Cerebellar cortex (tissue), 1 donor: ENCODE data around the gene PEX5L.

Experiments
- DNase-seq: peaks from one replicate; pipeline ENCODE4 v3.0.0-alpha.2; 2015; ENCODE audit warnings: low spot score

Gene PEX5L

DNA sequence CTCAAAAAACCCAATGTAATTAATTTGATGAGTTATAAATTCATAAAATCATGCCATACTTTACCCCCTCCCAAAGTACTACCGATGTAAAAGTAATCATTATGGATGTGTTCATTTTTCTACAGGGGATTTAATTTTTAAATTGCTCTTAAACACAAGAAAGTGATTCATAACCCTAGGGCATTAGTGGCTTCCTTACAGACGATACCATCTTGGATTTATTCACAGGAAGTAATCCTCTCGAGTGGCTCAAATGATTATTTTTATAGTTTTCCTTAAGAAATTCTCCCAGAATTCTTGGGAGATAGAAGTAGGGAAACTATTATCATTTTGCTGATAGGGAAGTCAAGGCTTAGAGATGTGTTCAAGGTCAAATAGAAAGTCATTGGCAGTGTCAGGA lies 80.9 kb downstream of the PEX5L start:
- DNase-seq: no peak

DNA sequence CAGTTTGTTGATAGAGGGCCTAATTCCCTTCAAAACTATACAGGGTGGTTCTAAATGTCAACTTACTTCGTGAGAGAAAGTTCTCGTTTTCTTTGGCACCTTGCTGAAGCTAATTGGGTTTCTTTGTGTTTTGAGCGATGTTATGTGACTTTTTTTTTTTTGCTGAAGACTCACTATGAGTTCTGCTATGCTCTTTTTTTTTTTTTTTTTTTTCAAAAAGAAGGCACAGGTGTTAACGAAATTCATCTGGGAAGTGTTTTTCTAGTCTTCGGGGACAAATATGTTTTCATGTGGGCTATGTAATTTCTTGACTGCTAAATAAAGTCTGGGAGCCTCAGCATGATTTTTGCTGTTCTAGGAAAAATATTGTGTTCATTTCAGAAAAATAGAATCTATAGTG lies 81.5 kb downstream of the PEX5L start:
- no peak for DNase-seq

DNA sequence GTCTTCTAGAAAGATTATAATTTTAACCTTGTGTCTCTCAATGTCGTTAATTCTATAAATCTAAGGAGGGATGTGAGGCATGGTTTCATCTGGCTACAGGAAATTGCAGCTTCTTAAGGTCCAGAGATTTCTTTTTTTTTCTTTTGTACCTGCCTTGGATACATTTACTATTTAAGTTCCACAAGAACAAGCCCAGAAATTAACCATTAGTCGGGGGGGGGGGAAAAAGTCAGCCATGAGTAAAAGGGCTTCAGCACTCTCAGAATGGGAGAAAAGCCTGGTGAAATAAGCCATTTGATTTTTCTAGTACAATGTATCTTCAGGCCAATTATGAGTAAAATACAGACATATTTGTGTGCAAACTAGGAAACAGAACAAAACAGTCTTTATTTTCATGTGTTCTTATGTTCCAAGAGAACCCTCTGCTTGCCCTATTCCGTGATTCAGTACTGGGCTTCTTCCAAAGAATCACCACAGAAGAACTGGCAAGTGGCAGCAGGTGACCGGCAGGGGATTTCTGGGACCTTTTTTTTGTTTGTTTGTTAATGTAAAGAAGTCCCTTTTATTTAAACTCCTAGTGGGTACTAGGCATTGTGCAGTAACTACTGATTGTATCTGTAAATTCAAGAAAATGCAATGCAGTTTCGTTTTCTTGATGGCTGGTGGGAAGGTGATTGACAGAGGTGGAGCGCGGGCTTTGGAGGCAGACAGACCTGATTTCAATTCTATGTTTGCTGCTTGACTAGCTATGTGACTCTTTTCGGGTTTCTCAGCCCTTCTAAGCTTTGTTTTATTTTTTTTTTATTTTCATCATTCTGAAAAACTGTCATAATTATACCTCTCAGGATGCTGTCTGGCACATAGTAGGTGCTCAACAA lies 82.5 kb downstream of the PEX5L start:
- no peak for DNase-seq

DNA sequence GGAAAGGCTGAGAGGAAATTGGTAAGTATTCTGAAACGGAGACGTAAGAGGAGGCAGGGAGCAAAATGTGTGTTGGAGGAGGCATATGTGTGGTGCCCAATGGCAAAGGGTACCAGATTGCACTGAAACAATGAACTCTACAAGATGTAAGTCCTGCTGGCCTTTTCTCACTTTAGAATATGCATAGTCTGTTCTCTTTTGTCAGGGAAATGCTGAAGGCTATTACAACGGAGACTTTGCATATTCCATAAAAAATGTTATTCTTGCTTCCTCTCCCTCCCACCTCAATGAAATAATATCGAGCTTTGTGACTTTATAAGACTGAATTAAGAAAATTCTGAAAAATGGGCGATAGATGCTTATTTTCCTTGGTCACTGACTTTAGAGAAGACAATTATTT lies 85.9 kb downstream of the PEX5L start:
- no peak for DNase-seq

DNA sequence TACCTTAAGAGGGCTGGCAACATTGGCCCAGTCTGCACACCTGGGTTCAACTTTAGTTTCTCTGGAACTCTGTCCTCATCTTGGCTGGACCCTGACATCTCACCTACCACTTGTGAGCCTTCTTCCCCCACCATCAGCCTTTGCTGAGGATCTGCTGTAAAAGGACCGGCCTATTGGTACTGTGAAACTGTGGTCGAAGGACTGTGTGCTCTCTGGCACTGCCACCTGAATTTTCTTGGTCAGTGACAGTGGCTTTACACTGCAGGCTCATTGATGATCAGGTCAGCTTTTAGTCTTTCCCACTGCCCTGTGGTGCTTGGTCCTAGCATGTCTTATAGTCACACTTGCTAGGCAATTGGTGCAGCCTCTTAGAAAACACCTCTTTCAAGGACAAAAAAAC lies 86.9 kb downstream of the PEX5L start:
- DNase-seq: no peak

DNA sequence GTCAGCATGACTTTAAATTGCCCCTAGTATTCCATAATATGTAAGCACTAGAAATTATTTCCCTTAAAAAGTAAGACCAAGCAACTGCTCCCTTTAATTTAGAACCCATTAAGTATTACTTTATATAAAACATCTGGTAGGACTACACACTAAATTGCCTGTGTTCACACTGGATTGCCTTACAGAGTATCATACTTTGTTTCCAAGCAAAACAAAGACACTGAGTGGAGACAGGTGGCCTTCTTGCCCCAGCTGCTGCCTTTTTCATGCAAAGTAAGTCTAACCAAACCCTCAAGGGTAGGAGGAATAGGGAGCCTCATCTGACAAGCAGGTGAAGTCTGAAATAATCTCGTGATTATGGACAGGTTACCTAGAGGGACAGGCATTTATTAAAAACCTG lies 87.3 kb downstream of the PEX5L start:
- DNase-seq: no peak

DNA sequence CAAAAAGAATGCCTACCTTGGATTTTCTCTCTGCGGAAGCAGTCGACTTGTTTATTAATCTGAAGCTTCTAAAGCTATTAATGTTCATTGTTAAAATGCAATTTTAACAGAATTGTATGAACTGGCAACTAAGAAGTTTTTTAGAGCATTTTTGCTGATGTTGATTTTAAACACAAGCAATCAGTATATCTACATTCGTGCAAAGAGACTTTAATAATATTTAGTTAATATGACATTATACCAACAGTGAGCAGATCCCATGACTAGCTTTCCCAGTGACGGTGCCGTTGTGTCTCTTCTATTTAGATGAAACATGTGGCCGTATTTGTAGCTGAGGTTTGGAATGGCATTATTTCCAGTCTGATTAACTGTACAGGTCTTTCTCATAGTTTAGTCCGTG lies 88.0 kb downstream of the PEX5L start:
- DNase-seq: no peak

DNA sequence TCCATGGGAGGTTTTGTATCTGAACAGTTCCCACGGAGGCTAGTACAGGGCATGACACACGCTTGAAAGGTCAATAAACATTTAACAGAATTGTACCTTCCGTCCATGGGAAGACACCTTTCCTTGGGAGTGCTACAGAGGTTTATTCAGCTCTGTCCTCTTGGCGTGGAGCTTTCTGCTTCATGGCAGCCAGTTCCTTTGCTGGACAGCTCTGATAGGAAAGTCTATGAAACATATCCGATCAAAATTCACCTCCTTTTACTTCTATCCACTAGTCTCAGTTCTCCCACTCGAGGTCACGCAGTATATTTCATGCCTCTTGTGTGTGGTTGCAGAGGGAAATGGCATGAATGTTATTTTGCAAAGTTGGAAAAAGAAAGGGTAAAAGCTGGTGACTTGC lies 91.2 kb downstream of the PEX5L start:
- DNase-seq: no peak

DNA sequence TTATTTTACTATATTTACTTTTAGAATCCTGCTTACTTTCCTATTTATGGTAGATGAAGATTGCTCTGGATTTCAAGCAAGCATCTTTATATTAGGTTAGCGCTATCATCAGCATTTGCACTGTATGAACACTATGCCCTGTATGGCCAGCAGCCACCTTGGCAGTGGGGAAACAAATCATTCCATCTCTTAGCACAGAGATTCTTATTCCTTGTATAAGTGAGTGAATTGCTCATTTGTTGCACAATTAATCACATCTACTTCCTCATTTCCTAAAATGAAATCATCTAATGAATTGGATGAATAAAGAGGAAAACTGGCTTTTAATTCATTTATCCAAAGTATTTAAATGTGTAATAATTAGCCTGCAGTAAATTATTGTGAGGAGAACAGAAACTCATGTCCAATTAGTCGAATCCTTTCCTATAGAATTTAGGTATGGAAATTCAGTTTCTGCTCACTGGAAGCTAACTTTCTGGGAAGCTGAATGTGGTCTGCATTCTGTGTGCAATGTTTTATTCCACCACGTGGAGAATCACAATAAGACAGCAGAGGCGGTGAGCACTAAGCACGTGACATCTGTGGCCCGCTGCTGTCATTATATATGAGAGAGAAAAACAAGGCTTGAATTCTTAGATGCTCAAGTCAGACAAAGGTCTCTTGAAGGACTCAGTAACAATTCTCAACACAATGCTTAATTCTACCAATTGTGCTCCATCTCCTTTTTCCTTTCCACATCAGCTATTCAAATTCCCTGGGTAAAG lies 93.4 kb downstream of the PEX5L start:
- DNase-seq: no peak

DNA sequence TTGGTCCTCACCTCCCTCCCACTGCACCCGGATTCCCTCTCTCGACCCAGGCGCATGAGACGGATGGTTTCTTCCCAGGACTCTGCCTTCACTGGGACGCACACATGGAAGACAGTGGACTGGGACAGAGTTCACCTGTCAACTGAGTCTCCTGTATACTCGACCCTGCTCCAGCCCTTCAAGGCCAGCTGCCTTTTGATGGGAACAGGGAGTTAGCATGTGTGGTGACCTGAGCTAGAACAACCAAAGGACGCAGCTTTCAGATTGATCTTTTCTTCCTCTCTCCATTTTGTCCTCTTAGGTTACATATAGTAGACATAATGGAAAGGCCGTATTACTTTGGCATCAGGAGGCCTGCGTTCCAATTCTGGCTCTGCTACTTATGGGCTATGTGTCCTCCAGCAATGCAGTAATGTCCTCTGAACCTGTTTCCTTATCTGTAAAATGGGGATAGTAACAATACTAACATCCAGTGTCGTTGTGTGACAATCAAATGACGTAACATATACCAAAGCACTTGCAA lies 94.1 kb downstream of the PEX5L start:
- no peak for DNase-seq

DNA sequence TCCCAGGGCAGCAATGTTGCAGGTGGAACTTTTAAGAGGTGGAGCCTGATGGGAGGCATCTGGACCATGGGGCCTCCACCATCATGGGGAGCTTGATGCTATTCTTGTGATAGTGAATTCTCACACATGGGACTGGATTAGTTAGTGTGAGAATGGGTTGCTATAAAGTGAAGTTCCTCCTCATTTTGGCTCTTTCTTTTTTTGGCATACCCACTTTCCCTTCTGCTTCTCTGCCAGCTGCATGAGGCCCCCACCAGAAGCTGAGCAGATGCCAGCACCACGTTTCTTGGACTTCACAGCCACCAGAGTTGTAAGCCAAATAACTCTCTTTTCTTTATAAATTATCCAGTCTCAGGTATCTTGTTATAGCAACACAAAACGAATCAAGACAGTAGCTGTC lies 101.0 kb downstream of the PEX5L start:
- no peak for DNase-seq

DNA sequence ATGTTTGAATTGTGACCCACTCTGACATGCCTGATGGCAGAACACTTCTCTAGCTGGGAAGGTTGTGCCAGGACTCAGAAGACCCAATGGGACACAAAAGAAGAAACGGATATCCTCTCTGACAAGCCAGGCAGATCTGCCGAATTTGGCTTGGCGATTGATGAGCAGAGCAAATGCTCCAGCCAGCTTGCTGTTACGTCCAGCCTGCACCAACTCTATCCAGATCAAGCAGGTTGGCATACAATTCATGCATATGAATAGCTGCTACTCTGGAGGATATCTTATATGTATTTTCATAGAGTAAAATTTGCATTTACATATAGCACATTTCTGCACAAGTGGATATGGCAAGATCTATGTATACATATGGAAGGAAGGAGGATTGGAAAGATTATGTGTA lies 102.8 kb downstream of the PEX5L start:
- no peak for DNase-seq

DNA sequence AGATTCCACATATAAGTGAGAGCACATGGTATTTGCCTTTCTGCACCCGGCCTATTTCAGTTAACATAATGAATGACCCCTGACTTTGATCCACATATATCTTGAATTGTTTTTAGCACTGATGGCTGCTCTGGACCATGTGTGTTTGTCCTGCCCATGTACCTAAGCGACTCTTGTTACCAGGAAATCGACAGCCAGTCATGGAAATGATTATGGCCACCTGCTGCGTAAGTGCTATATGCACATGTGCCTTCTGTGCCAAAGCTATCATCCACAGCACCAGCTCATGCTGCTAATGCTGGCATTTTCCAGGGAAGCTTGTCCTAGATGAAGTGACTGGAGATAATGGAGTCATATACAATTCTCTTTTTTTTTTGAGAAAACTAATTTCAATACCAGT lies 103.7 kb downstream of the PEX5L start:
- no peak for DNase-seq

DNA sequence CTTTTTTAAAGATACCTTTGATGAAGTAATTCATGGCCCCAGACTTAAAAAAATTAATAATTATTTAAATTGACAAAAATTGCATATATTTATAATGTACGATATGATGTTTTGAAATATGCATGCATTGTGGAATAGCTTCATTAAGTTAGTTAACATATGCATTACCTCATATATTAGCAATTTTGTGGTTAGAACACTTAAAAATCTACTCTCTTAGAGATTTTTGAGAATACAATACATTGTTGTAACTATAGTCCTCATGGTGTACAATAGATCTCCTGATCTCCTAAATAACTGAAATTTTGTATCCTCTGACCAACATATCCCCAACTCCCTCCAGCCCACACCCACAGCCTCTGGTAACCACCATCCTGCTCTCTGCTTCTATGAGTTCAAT lies 104.1 kb downstream of the PEX5L start:
- DNase-seq: no peak

DNA sequence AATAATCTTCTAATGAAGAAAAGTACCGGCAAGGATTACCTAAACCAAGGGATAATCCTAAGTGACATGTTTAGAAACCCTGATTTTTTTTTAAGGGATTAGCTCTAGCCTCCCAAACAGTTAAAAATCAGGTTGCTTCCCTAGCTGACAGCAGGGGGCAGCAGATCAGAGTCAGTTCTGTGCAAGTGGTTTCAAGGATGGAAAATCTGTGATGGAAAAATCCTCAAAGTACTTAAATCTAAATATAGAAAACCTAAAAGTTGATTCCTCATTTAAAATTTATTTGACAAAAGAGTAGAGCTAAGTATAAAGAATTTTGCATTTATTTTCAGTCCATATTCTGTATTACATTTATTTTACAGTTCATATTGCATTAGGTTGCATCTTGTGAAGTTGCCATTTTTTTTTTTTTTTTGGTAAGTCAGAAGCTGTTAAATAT lies 107.6 kb downstream of the PEX5L start:
- peak; percentile 49 for DNase-seq

DNA sequence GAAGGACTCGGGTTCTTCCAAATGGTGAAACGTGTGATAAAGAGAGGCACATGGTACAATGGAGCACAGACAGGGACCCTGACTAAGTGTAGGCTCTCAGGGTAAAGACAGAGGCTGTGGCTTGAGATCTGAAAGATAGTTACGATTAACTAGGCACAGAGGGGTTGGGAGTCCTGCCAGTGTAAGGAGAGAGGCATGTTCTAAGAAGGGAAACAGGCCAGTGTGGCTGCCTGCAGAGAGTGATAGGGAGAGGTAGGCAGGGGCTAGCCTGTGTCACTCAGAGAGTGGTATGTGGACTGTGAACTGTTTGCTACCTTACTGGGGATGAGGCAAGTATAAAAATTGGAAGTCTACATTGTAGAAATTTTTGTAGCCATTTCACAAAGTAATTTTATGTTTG lies 109.5 kb downstream of the PEX5L start:
- no peak for DNase-seq

DNA sequence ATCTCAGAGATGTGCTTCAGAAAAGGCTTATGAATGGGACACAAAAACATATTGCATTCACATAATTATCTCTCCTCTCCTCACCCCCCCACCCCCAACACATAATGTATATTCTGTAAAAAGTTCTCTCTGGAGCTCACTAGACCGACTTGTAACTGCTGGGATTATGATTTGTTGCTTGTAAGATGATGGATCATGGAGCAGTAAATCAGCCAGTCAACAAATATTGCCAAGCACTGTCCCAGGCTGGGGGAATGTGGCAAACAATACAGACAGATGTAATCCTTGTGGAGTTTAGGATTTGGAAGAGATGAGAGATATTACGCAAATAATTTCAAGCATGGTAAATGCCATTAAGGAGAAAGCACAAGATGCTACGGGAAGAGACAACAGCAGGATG lies 114.8 kb downstream of the PEX5L start:
- DNase-seq: no peak

DNA sequence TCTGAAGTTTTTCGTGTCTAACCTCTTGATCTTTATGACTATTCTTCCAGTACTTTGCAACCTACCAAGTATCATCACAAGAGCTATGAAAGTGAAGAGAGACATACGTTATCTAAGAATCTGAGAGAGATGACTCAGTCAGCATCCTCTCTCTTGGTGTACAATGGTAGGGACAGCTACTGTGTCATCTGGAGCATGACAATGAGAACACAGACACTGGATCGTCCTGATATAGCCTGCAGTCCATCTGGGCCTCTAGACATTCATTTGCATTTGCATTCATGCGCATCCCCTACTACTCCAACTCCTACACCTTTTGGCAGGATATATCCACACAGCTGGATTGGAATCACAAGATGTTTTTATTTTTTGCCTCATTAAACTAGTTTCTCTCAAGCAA lies 115.2 kb downstream of the PEX5L start:
- no peak for DNase-seq

DNA sequence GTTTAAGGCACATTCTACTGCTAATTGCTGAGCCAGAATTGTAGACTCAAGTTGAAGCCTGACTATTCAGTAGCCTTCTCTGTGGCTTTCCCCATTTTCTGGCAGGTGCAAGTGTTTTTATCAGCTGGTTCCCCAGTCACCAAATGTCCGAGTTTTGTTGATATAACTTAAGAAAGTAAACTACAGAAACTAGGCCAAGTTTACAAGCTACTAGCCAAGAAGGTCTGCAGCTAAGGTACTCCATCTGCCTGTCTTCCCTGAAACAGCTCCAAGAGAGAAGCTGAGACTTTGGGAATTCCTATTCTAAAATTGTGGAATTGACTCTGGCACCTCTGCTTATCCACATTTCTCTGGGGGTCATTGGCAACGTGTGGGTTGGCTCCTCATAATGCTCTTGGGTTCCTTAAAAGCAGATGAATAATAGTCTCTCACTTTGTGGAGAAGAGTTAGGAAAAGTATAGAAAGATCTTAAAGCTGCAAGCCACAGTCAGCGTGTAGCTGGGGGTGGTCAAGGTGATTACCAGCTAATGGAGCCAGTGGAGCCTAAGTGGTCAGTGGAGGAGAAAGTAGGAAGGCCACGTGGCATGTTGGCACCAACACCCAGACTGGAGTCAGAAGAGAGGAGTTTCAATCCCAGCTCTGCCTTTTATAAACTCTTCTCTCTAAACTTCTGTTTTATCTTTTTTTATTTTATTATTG lies 128.8 kb downstream of the PEX5L start:
- DNase-seq: no peak

DNA sequence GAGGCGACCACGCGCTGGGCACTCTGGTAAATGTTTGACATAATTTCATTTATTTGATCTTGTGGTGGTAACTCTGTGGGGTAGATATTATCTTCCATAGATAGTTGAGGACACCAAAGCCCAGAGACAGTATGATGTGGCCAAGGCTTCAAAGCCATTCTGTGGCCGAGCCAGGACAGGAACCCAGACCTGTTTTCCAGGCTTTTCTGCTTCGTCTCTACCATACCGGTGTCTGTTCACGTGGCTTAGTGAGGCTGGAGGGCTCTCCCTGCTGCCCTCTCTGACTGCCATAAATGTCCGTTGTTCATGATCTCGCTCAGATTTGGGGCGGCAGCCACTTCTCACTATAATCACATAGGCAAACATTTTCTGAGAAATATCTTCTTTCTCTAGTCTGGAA lies 134.7 kb downstream of the PEX5L start:
- no peak for DNase-seq

DNA sequence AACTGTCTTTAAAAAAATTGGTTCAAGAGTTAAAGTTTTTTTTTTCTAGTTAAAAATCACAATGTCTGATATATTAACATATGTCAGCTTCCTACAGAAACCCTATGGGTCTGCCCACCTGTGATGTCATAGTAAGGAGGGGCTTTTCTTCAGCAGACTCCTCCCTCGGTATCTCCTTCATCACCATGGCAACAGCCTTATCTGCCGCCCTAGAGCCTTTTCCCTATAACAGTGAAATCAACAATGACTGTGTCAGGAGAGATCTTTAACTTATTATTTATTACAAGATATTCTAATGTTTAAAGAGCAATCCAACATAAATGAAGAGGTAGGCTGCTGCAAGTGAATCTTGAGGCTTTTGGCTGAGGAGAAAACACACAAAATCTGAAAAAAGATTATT lies 138.7 kb downstream of the PEX5L start:
- DNase-seq: peak; percentile 6

DNA sequence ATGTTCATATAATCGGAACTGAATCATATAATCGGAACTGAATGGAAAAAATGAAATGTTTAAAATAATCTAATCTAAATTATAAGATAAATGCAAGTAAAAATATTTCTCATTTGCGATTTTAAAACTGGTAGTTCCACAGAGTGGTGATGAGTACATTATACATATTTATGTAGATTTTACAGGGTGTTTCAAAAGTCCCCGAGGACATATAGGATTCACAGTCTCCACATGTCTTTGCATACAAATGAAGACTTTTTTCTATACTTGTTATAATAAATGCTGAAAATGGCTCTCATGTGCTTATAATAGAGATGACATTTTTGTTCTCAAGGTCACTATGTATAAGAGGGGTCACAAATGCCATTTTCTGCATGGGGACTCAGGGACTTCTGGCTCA lies 139.5 kb downstream of the PEX5L start:
- DNase-seq: no peak

DNA sequence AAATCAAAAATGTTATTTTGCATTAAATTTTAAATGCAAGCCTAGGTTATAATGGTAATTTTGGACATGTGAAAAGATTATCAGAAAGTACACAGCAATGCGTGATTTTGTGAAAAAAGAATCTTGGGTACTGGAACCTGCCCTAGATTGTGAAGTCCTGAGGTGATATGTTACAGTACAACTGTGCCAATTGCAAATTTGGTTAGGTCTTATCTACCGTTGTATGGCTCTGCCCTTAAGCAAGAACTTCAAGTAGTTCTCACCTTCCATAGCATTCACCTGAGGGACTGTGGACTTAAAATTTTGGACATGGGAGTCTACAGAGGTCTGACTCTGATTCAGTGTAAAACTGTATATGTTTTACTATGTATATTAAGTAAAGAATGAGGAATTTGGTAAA lies 140.2 kb downstream of the PEX5L start:
- no peak for DNase-seq
